Measurements from ENCODE around the gene SLC4A1AP.

- TF ChIP-seq, protein P1, sequence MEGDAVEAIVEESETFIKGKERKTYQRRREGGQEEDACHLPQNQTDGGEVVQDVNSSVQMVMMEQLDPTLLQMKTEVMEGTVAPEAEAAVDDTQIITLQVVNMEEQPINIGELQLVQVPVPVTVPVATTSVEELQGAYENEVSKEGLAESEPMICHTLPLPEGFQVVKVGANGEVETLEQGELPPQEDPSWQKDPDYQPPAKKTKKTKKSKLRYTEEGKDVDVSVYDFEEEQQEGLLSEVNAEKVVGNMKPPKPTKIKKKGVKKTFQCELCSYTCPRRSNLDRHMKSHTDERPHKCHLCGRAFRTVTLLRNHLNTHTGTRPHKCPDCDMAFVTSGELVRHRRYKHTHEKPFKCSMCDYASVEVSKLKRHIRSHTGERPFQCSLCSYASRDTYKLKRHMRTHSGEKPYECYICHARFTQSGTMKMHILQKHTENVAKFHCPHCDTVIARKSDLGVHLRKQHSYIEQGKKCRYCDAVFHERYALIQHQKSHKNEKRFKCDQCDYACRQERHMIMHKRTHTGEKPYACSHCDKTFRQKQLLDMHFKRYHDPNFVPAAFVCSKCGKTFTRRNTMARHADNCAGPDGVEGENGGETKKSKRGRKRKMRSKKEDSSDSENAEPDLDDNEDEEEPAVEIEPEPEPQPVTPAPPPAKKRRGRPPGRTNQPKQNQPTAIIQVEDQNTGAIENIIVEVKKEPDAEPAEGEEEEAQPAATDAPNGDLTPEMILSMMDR (IDR thresholded peaks at IDR 0.05): no peak
- TF ChIP-seq POLR2AphosphoS5 (IDR thresholded peaks at IDR 0.05) (no peak), POLR2A (IDR thresholded peaks at IDR 0.05) (no peak)
Observed at GRCh38 chr2:27687232-27687631, 23.5 kb downstream of the SLC4A1AP start.

Data from upper lobe of left lung (tissue), 4 donors.